BLaER1 treated with 17β-estradiol and CSF1 and Interleukin-3, amounts not matched to agents 10 nM and 100 nM (cell line): ENCODE results near the gene MAP2K1.
"Not testable (repeated sequence)": the region's sequence is repeated elsewhere in the genome, so short reads cannot be mapped to it uniquely, and the experiment has no call there.

Source experiments
- H3K27ac ChIP-seq, 11 experiments: shearing (Covaris generic); formaldehyde crosslinking; 2 replicates each; pipeline ENCODE4 v1.8.1; 2022
- H3K27me3 ChIP-seq, 11 experiments: shearing (Covaris generic); formaldehyde crosslinking; 2 replicates each; pipeline ENCODE4 v1.8.1; 2022
- H3K36me3 ChIP-seq, 11 experiments: shearing (Covaris generic); formaldehyde crosslinking; 2 replicates each; pipeline ENCODE4 v1.8.1; 2022
- H3K4me1 ChIP-seq, 10 experiments: shearing (Covaris generic); formaldehyde crosslinking; 2 replicates each; pipeline ENCODE4 v1.8.1; 2022
- H3K4me2 ChIP-seq, 11 experiments: shearing (Covaris generic); formaldehyde crosslinking; 2 replicates each; pipeline ENCODE4 v1.8.1; 2022
- H3K4me3 ChIP-seq, 10 experiments: shearing (Covaris generic); formaldehyde crosslinking; 2 replicates each; pipeline ENCODE4 v1.8.1; 2022
- H3K9ac ChIP-seq, 11 experiments: shearing (Covaris generic); formaldehyde crosslinking; 2 replicates each; pipeline ENCODE4 v1.8.1; 2022
- H3K9me3 ChIP-seq, 11 experiments: shearing (Covaris generic); formaldehyde crosslinking; replicated peaks in 1 of 11; 2 replicates each; pipeline ENCODE4 v1.8.1; 2022
- H4K20me1 ChIP-seq, 11 experiments: shearing (Covaris generic); formaldehyde crosslinking; 2 replicates each; pipeline ENCODE4 v1.8.1; 2022
- Cebpa-rat ChIP-seq, 11 experiments: shearing (Covaris generic); IDR thresholded peaks; 2 replicates each; pipeline ENCODE4 v1.8.1; 2022

Gene MAP2K1

GRCh38 chr15:66489179-66489791 is 102.6 kb downstream of the MAP2K1 start:
- no peak overlapping the region for H3K9ac ChIP-seq
- peaks cover 0 to 41% (median 15%) of the 10 kb centered on the region in 11 experiments; a peak in 13 of 22 replicates for H4K20me1 ChIP-seq
- no peaks in the 10 kb centered on the region for H3K27me3 ChIP-seq
- H3K4me1 ChIP-seq = peaks cover 0 to 7% (median 2%) of the 10 kb centered on the region in 10 experiments; a peak in 3 of 20 replicates
- no peak overlapping the region for H3K27ac ChIP-seq
- H3K36me3 ChIP-seq = peaks cover 98 to 100% (median 100%) of the 10 kb centered on the region in 11 experiments
- H3K4me2 ChIP-seq = no peak overlapping the region
- no peak for TF ChIP-seq Cebpa-rat (IDR thresholded peaks at IDR 0.05)
- no peak overlapping the region for H3K4me3 ChIP-seq
- H3K9me3 ChIP-seq = no peaks in the 10 kb centered on the region

GRCh38 chr15:66491846-66492245 is 105.1 kb downstream of the MAP2K1 start:
- Histone ChIP-seq H3K4me3 (no peak overlapping the region), H3K9ac (no peak overlapping the region), H3K9me3 (no peaks in the 10 kb centered on the region), H4K20me1 (peaks cover 0 to 34% (median 15%) of the 10 kb centered on the region in 11 experiments; a peak in 13 of 22 replicates), H3K4me1 (peaks cover 6 to 26% (median 16%) of the 10 kb centered on the region in 10 experiments; a peak in 19 of 20 replicates), H3K4me2 (no peak overlapping the region), H3K36me3 (peaks cover 85 to 100% (median 95%) of the 10 kb centered on the region in 11 experiments), H3K27me3 (no peaks in the 10 kb centered on the region), H3K27ac (no peak overlapping the region)
- TF ChIP-seq Cebpa-rat (IDR thresholded peaks at IDR 0.05) = no peak

GRCh38 chr15:66494262-66494661 is 107.5 kb downstream of the MAP2K1 start:
- H3K4me1 ChIP-seq = peaks cover 9 to 43% (median 25%) of the 10 kb centered on the region in 10 experiments; a peak in 19 of 20 replicates
- no peak overlapping the region for H3K9ac ChIP-seq
- peaks cover 72 to 95% (median 83%) of the 10 kb centered on the region in 11 experiments for H3K36me3 ChIP-seq
- H3K27me3 ChIP-seq = no peaks in the 10 kb centered on the region
- TF ChIP-seq Cebpa-rat (IDR thresholded peaks at IDR 0.05) = no peak
- no peak overlapping the region for H3K4me3 ChIP-seq
- H3K9me3 ChIP-seq = no peaks in the 10 kb centered on the region
- H3K4me2 ChIP-seq = peak overlapping the region in 1 of 11 experiments; percentile 5; a peak in 1 of 22 replicates
- H3K27ac ChIP-seq = no peak overlapping the region; a peak in 1 of 22 replicates
- H4K20me1 ChIP-seq = peaks cover 8 to 35% (median 22%) of the 10 kb centered on the region in 11 experiments; a peak in 21 of 22 replicates

GRCh38 chr15:66496951-66497501 is 110.3 kb downstream of the MAP2K1 start:
- Histone ChIP-seq H3K9me3 (no peaks in the 10 kb centered on the region), H3K4me1 (peaks cover 36 to 68% (median 51%) of the 10 kb centered on the region in 10 experiments), H3K36me3 (peaks cover 74 to 95% (median 83%) of the 10 kb centered on the region in 11 experiments), H3K4me2 (peak overlapping the region; percentile 77 to 99 (median 95)), H3K27ac (peak overlapping the region; percentile 78 to 94 (median 90)), H3K27me3 (no peaks in the 10 kb centered on the region), H4K20me1 (peaks cover 27 to 43% (median 42%) of the 10 kb centered on the region in 11 experiments; a peak in 21 of 22 replicates), H3K9ac (peak overlapping the region; percentile 79 to 94 (median 90)), H3K4me3 (peak overlapping the region; percentile 72 to 88 (median 81))
- no peak for TF ChIP-seq Cebpa-rat (IDR thresholded peaks at IDR 0.05)

- Histone ChIP-seq H3K4me3 (peak within 1 kb of the TSS; percentile 72 to 88 (median 81)), H3K9ac (peak within 1 kb of the TSS; percentile 79 to 94 (median 90)), H3K27me3 (no peaks in the 10 kb centered on the region), H3K4me2 (peak within 1 kb of the TSS; percentile 77 to 99 (median 95)), H3K9me3 (no peaks in the 10 kb centered on the region), H3K36me3 (peaks cover 74 to 95% (median 83%) of the 10 kb centered on the region in 11 experiments), H4K20me1 (peaks cover 34 to 51% (median 49%) of the 10 kb centered on the region in 11 experiments; a peak in 21 of 22 replicates), H3K27ac (peak within 1 kb of the TSS; percentile 78 to 94 (median 90)), H3K4me1 (peaks cover 43 to 75% (median 58%) of the 10 kb centered on the region in 10 experiments)
- peak in 3 of 11 experiments; percentile 16 to 62 (median 25); a peak in 3 of 22 replicates for TF ChIP-seq Cebpa-rat (IDR thresholded peaks at IDR 0.05)
Measured at GRCh38 chr15:66497502-66498455, 111.1 kb downstream of the MAP2K1 start, which contains the start of gene SNAPC5. Gene SNAPC5 (minus strand): TSS chr15:66497762. CDS start chr15:66497731, 31 bp downstream.

- Histone ChIP-seq H3K4me1 (peaks cover 51 to 83% (median 64%) of the 10 kb centered on the region in 10 experiments), H4K20me1 (peaks cover 44 to 61% (median 59%) of the 10 kb centered on the region in 11 experiments; a peak in 21 of 22 replicates), H3K4me3 (0 out of 20 replicates have a peak overlapping the region, but pooled peaks of 1 of the 10 experiments have one; percentile 84), H3K36me3 (peaks cover 70 to 95% (median 83%) of the 10 kb centered on the region in 11 experiments), H3K9ac (peak overlapping the region in 8 of 11 experiments; percentile 22 to 100 (median 91); a peak in 11 of 22 replicates), H3K27ac (peak overlapping the region in 9 of 11 experiments; percentile 78 to 94 (median 91); a peak in 12 of 22 replicates), H3K9me3 (no peaks in the 10 kb centered on the region), H3K27me3 (no peaks in the 10 kb centered on the region), H3K4me2 (peak overlapping the region in 6 of 11 experiments; percentile 5 to 98 (median 92); a peak in 8 of 22 replicates)
- TF ChIP-seq Cebpa-rat (IDR thresholded peaks at IDR 0.05) = no peak
Measured at GRCh38 chr15:66498501-66499386, 112.0 kb downstream of the MAP2K1 start.

GRCh38 chr15:66500346-66500745 is 113.6 kb downstream of the MAP2K1 start:
- Histone ChIP-seq H3K36me3 (peaks cover 58 to 80% (median 67%) of the 10 kb centered on the region in 11 experiments), H3K4me3 (peak overlapping the region in 8 of 10 experiments; percentile 80 to 92 (median 87); a peak in 10 of 20 replicates), H4K20me1 (peaks cover 45 to 65% (median 61%) of the 10 kb centered on the region in 11 experiments; a peak in 21 of 22 replicates), H3K27ac (peak overlapping the region in 8 of 11 experiments; percentile 29 to 58 (median 40); a peak in 13 of 22 replicates), H3K4me1 (peaks cover 51 to 68% (median 64%) of the 10 kb centered on the region in 10 experiments), H3K9ac (peak overlapping the region; percentile 67 to 100 (median 92); a peak in 20 of 22 replicates), H3K4me2 (peak overlapping the region; percentile 36 to 96 (median 93))
- not testable (repeated sequence) for H3K27me3 ChIP-seq, H3K9me3 ChIP-seq
